Esophagus squamous epithelium (tissue), 5 donors: ENCODE results near the gene ANKS1A. TPM values are rescaled to one million over a fixed set of nuclear protein-coding genes. Genes with fewer than 3 reads are reported as not detected.
A peak's percentile ranks its signal among the peaks of the same experiment; 100 is the strongest.

Experiments used
- DNase-seq: peaks from one replicate; lab custom pipeline; 2025; lab: John Stamatoyannopoulos, UW
- H3K27ac ChIP-seq, 4 donors: fragments of 200-600 bp; sonication (generic); one replicate each; pipeline ENCODE4 v1.5.1; 2016 to 2019; ENCODE audit warnings: mild to moderate bottlenecking in 1 of 4
- H3K27me3 ChIP-seq, 4 donors: fragments of 200-600 bp; sonication (generic); 1 replicate in 3 of 4; 2 replicates in 1 of 4; pipeline versions ENCODE4 v1.5.1 to v1.6.0; 2017 to 2021; ENCODE audit warnings: antibody characterized with exemption in 1 of 4
- H3K36me3 ChIP-seq, 3 donors: fragments of 200-600 bp; sonication (generic); one replicate each; pipeline ENCODE4 v1.5.1; 2016 to 2019
- H3K4me1 ChIP-seq, 3 donors: fragments of 200-600 bp; sonication (generic); one replicate each; pipeline ENCODE4 v1.5.1; 2017 to 2019
- H3K4me3 ChIP-seq, 4 donors: fragments of 200-600 bp; sonication (generic); 1 replicate in 3 of 4; 2 replicates in 1 of 4; pipeline ENCODE4 v1.5.1; 2016 to 2019; ENCODE audit warnings: mild to moderate bottlenecking in 2 of 4, moderate library complexity in 1 of 4
- H3K9me3 ChIP-seq, 3 donors: fragments of 200-600 bp; sonication (generic); one replicate each; pipeline ENCODE4 v1.5.1; 2016 to 2019
- CTCF ChIP-seq, 6 experiments: fragments of 450-650 bp in 4 of 6; fragments of 200-600 bp in 2 of 6; sonication (generic) in 2 of 6; IDR thresholded peaks; one replicate each; pipeline ENCODE4 v1.5.1; 2016 to 2019; ENCODE audit warnings: antibody characterized with exemption in 6 of 6, mild to moderate bottlenecking in 4 of 6, moderate library complexity in 4 of 6
- POLR2A ChIP-seq, 4 donors: fragments of 450-650 bp; IDR thresholded peaks; one replicate each; pipeline ENCODE4 v1.6.1; 2017; ENCODE audit warnings: antibody characterized with exemption in 4 of 4, mild to moderate bottlenecking in 4 of 4, moderate library complexity in 3 of 4
- WGBS, 2 donors: methylation state at CpG; one replicate each; pipeline ENCODE4 v1.1.5; 2018; 5-methylcytosine and 5-hydroxymethylcytosine counted together
- intact Hi-C: fragments of 100-400 bp; cut with DNase I; formaldehyde crosslinking; loops from one replicate; pipeline ENCODE4 v1.15.0; 2022
- total RNA-seq, 4 donors: library from RNA; depleted of rRNA; stranded (reverse); fragments of >200 nt; gene quantifications; one replicate each; pipeline ENCODE4 v1.1.0, GENCODE V29; 2016
- donor health status: DM: yes; HTN: yes; CAD: no.

Gene ANKS1A
- total RNA-seq, 4 donors from 2014 or later = 12.6 to 27.1 (median 17.5) TPM

- H3K9me3 ChIP-seq = no peaks in the 10 kb centered on the region
- DNase-seq = no peak
- TF ChIP-seq POLR2A (IDR thresholded peaks at IDR 0.05) (no peak), CTCF (IDR thresholded peaks at IDR 0.05) (no peak)
- peaks cover 20 to 78% (median 52%) of the 10 kb centered on the region in 3 donors for H3K4me1 ChIP-seq
- peaks cover 0 to 9% (median 0%) of the 10 kb centered on the region in 3 donors for H3K36me3 ChIP-seq
- intact Hi-C loops = no loop called here
- H3K4me3 ChIP-seq = no peak overlapping the region
- H3K27ac ChIP-seq = peak overlapping the region in 2 of 4 donors; percentile 26 to 33
- no peaks in the 10 kb centered on the region for H3K27me3 ChIP-seq
- WGBS, 2 donors = 87% methylated on average over 5 of the region's 5 CpGs
Measured at GRCh38 chr6:35031611-35032529, 142.8 kb downstream of the ANKS1A start.

GRCh38 chr6:35033683-35034082 is 144.6 kb downstream of the ANKS1A start:
- Histone ChIP-seq H3K27me3 (no peaks in the 10 kb centered on the region), H3K27ac (peak overlapping the region; percentile 71 to 83 (median 81)), H3K9me3 (no peaks in the 10 kb centered on the region), H3K4me1 (peaks cover 20 to 74% (median 38%) of the 10 kb centered on the region in 3 donors), H3K36me3 (peaks cover 0 to 17% (median 0%) of the 10 kb centered on the region in 3 donors), H3K4me3 (no peak overlapping the region)
- DNase-seq = no peak
- intact Hi-C loops = no loop called here
- WGBS, 2 donors = 92 to 96% methylated on average over 6 of the region's 6 CpGs
- TF ChIP-seq POLR2A (IDR thresholded peaks at IDR 0.05) (no peak), CTCF (IDR thresholded peaks at IDR 0.05) (no peak)

DNA sequence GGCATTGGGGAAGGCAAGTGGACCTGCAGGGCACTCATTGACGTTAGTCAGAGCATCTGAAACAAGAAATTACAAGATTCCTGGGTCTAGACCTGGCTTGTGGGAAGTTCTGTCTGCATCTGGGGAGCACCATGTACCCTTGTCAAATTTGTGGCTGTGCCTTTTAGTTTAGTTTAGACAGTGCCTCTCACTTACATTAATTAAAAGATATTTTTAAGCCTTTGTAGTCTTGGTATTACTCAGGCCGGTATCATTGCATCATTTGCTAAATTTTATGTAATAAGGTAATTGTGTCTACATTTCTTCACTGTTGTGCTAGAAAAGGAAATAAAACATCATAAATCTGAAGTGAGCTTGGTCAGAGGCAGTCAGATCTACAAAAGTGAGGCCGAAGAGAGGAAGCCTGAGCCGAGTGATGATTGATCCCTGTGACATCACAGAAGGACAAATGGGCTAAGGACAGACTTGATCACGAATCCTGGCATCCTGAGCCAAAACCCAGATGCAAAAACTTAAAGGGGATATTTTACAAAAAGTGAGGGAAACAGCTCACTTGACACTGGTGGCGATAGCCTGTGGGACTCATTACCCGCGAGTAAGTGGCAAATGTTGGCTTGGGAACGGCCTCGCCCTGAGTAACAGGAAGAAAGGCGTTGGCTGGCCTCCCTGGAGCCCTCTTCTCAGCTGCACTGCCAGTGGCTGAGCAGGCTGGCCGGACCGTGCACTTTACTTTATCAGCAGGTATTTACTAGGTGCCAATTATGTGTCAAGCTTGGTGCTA is 145.5 kb downstream of the ANKS1A start:
- no peaks in the 10 kb centered on the region for H3K9me3 ChIP-seq
- H3K36me3 ChIP-seq = peaks cover 0 to 21% (median 0%) of the 10 kb centered on the region in 3 donors
- H3K27me3 ChIP-seq = no peaks in the 10 kb centered on the region
- intact Hi-C loops = no loop called here
- WGBS, 2 donors = 20 to 28% methylated on average over 10 to 13 of the region's 13 CpGs
- H3K4me1 ChIP-seq = peaks cover 20 to 70% (median 37%) of the 10 kb centered on the region in 3 donors
- DNase-seq = no peak
- H3K4me3 ChIP-seq = no peak overlapping the region
- no peak for TF ChIP-seq CTCF (IDR thresholded peaks at IDR 0.05)
- no peak for TF ChIP-seq POLR2A (IDR thresholded peaks at IDR 0.05)
- H3K27ac ChIP-seq = peak overlapping the region; percentile 71 to 83 (median 81)

DNA sequence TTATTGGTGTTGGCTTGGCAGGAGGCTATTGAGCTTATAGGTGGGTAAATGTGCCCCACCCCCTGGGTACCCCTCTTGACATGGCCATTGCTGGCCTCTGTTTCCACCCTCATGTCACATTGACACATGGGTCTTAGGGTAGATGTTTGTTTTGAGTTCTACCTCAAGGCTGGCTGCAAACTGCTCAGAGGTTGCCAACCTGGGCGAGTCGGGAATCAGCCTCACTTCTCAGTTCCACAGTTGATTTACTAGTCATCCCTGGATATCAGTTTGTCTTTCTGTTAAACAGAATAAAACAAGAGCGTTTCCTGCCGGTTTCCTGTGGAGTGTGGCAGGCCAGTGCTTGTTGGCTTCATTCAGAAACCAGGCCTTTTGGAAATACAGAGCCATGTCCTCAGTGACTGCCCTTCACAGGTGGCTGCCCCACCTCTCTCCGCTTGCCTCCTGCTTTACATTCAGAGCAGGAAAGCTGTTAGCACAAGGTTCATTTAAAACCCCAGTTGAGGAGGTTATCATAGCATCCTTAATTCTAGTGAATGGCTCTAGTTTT is 146.5 kb downstream of the ANKS1A start:
- no peak for DNase-seq
- Histone ChIP-seq H3K4me3 (no peak overlapping the region), H3K36me3 (peaks cover 0 to 30% (median 0%) of the 10 kb centered on the region in 3 donors), H3K4me1 (peaks cover 20 to 65% (median 38%) of the 10 kb centered on the region in 3 donors), H3K27me3 (no peaks in the 10 kb centered on the region), H3K9me3 (no peaks in the 10 kb centered on the region), H3K27ac (peak overlapping the region; percentile 71 to 83 (median 81))
- intact Hi-C loops = no loop called here
- 0 to 28% methylated on average over 2 to 5 of the region's 5 CpGs for WGBS, 2 donors
- no peak for TF ChIP-seq POLR2A (IDR thresholded peaks at IDR 0.05)
- TF ChIP-seq CTCF (IDR thresholded peaks at IDR 0.05) = no peak
